Immature natural killer cell (primary cell): ENCODE measurements around the gene OXSR1. TPM values are rescaled to one million over a fixed set of nuclear protein-coding genes. Genes with fewer than 3 reads are reported as not detected.

Experiments used
- DNase-seq, 3 donors: peaks; one replicate each; pipeline ENCODE4 v3.0.0; 2022; ENCODE audit warnings: mixed read lengths in 1 of 3
- H3K27ac Mint-ChIP-seq, 6 donors: one replicate each; pipeline ENCODE4 v1.8.0; 2020; ENCODE audit warnings: mixed read lengths in 6 of 6, mild to moderate bottlenecking in 5 of 6, inconsistent platforms in 4 of 6, moderate library complexity in 3 of 6
- H3K27me3 Mint-ChIP-seq, 3 donors: one replicate each; pipeline ENCODE4 v1.8.0; 2020 to 2021; ENCODE audit warnings: low read depth in 3 of 3, mild to moderate bottlenecking in 3 of 3, mixed read lengths in 3 of 3, moderate library complexity in 3 of 3, inconsistent platforms in 1 of 3
- H3K36me3 Mint-ChIP-seq, 3 donors: one replicate each; pipeline ENCODE4 v1.8.0; 2020; ENCODE audit warnings: mixed read lengths in 3 of 3, inconsistent platforms in 2 of 3, mild to moderate bottlenecking in 2 of 3
- H3K4me1 Mint-ChIP-seq, 2 donors: one replicate each; pipeline ENCODE4 v1.8.0; 2020; ENCODE audit warnings: inconsistent platforms in 2 of 2, mild to moderate bottlenecking in 2 of 2, mixed read lengths in 2 of 2, moderate library complexity in 1 of 2
- H3K4me3 Mint-ChIP-seq, 5 donors: one replicate each; pipeline ENCODE4 v1.8.0; 2020; ENCODE audit warnings: mild to moderate bottlenecking in 5 of 5, mixed read lengths in 5 of 5, inconsistent platforms in 3 of 5, moderate library complexity in 3 of 5
- H3K9me3 Mint-ChIP-seq, 6 donors: one replicate each; pipeline ENCODE4 v1.8.0; 2020; ENCODE audit warnings: mild to moderate bottlenecking in 6 of 6, mixed read lengths in 6 of 6, inconsistent platforms in 4 of 6, moderate library complexity in 3 of 6
- polyA plus RNA-seq, 3 donors: library from polyadenylated mRNA; unstranded; fragments of 300-500 nt; fragmentation: Illumina TruSeq; gene quantifications; one replicate each; pipeline ENCODE4 v1.2.3, GENCODE V29; 2021

The OXSR1 gene
- polyA plus RNA-seq, 3 donors from 2014 or later: 13.1 to 16.1 (median 13.5) TPM

- Mint-ChIP-seq H3K9me3 (peaks cover 0 to 2% (median 0%) of the 10 kb centered on the region in 6 donors), H3K4me3 (no peak overlapping the region), H3K27ac (no peak overlapping the region), H3K4me1 (peaks cover 15 to 27% of the 10 kb centered on the region in 2 donors), H3K36me3 (peaks cover 6 to 32% (median 20%) of the 10 kb centered on the region in 3 donors), H3K27me3 (no peaks in the 10 kb centered on the region)
- DNase-seq: no peak
These were observed 103.2 kb downstream of the OXSR1 start for GRCh38 chr3:38268522-38268921.

GRCh38 chr3:38270606-38271005 lies 105.3 kb downstream of the OXSR1 start:
- Mint-ChIP-seq H3K4me1 (peaks cover 15 to 27% of the 10 kb centered on the region in 2 donors), H3K9me3 (peaks cover 0 to 2% (median 0%) of the 10 kb centered on the region in 6 donors), H3K27me3 (no peaks in the 10 kb centered on the region), H3K27ac (no peak overlapping the region), H3K36me3 (peaks cover 5 to 26% (median 16%) of the 10 kb centered on the region in 3 donors), H3K4me3 (no peak overlapping the region)
- DNase-seq: no peak

- no peak for DNase-seq
- Mint-ChIP-seq H3K27ac (no peak overlapping the region), H3K4me1 (peaks cover 15 to 21% of the 10 kb centered on the region in 2 donors), H3K4me3 (no peak overlapping the region), H3K27me3 (peaks cover 0 to 1% (median 0%) of the 10 kb centered on the region in 3 donors), H3K36me3 (peaks cover under 1 to 21% (median 8%) of the 10 kb centered on the region in 3 donors), H3K9me3 (peaks cover 0 to 2% (median 0%) of the 10 kb centered on the region in 6 donors)
These were observed 106.2 kb downstream of the OXSR1 start for GRCh38 chr3:38271553-38271952.

- peaks cover 0 to 1% of the 10 kb centered on the region in 2 donors for H3K4me1 Mint-ChIP-seq
- peaks cover 0 to 18% (median 3%) of the 10 kb centered on the region in 3 donors for H3K36me3 Mint-ChIP-seq
- peaks cover 0 to 2% (median 0%) of the 10 kb centered on the region in 6 donors for H3K9me3 Mint-ChIP-seq
- H3K27me3 Mint-ChIP-seq: peaks cover 0 to 1% (median 0%) of the 10 kb centered on the region in 3 donors
- no peak for DNase-seq
- no peak overlapping the region for H3K27ac Mint-ChIP-seq
- no peak overlapping the region for H3K4me3 Mint-ChIP-seq
These were observed 109.7 kb downstream of the OXSR1 start for GRCh38 chr3:38274864-38275649.

DNA sequence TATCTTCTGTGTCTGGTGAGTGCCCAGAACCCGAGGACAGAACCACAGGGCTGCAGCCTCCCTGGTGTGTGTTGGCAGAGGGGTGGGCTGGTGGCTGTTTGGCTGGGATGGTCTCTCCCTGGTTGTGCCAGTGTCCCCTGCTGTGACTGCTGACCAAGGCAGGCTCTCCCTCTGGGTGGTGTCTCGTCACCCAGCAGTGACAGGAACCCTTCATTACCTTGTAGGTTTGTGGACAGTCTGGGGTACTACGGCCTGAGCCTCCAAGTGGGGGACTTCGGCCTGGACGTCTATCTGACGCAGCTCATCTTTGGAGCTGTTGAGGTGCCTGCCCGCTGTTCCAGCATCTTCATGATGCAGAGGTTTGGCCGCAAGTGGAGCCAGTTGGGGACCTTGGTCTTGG lies 110.3 kb downstream of the OXSR1 start:
- Mint-ChIP-seq H3K4me3 (no peak overlapping the region), H3K27ac (no peak overlapping the region), H3K4me1 (peaks cover 0 to 1% of the 10 kb centered on the region in 2 donors), H3K36me3 (peaks cover 0 to 19% (median 3%) of the 10 kb centered on the region in 3 donors), H3K9me3 (peaks cover 0 to 2% (median 0%) of the 10 kb centered on the region in 6 donors), H3K27me3 (peaks cover 0 to 1% (median 0%) of the 10 kb centered on the region in 3 donors)
- DNase-seq: no peak

DNA sequence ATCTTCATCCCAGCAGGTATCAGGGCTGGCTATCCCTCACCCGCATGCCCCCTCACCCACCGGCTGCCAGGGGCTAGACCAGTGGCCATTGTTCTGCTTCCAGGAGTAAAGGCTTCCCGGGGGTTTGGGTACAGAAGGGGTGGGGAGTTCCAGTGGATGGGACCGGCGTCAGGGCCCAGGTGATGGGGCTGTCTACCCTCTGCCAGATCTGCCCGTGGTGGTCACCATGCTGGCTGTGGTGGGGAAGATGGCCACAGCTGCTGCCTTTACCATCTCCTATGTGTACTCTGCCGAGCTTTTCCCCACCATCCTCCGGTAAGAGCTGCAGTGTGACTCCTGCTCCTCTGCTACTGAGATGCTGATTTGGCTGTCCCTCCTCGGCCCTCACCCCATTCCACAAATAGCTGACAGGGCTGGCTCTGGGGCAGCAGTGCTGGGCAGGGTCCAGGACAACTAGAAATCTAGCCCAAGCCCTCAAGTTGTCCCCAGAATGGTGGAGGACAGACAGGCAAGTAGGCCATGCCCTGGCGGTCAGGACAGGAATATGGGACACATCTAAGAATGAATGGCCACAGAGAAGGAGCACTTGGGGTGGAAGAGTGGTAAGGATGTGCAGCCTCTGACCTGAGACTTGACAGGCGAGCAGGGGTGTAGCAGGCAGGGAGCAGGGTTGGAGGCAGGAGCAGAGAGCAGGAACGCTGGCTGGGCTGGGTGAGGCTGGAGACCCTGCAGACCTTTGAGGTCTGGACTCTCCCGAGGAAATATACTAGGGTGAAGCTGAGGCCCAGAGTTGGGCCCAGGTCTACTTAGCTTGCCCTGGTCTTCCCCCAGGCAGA lies 111.0 kb downstream of the OXSR1 start:
- H3K27ac Mint-ChIP-seq: no peak overlapping the region
- H3K4me3 Mint-ChIP-seq: no peak overlapping the region
- H3K4me1 Mint-ChIP-seq: peaks cover 0 to 1% of the 10 kb centered on the region in 2 donors
- DNase-seq: no peak
- peaks cover 0 to 1% (median 0%) of the 10 kb centered on the region in 3 donors for H3K27me3 Mint-ChIP-seq
- H3K36me3 Mint-ChIP-seq: peaks cover 0 to 16% (median 3%) of the 10 kb centered on the region in 3 donors
- no peaks in the 10 kb centered on the region for H3K9me3 Mint-ChIP-seq

- DNase-seq: no peak
- Mint-ChIP-seq H3K27me3 (peaks cover 0 to 1% (median 0%) of the 10 kb centered on the region in 3 donors), H3K36me3 (peaks cover 0 to 16% (median 3%) of the 10 kb centered on the region in 3 donors), H3K4me1 (peaks cover 0 to 1% of the 10 kb centered on the region in 2 donors), H3K9me3 (no peaks in the 10 kb centered on the region), H3K27ac (no peak overlapping the region), H3K4me3 (no peak overlapping the region)
These were observed 111.7 kb downstream of the OXSR1 start for GRCh38 chr3:38276917-38277630.

GRCh38 chr3:38278841-38279240 lies 113.5 kb downstream of the OXSR1 start:
- no peaks in the 10 kb centered on the region for H3K9me3 Mint-ChIP-seq
- no peak overlapping the region for H3K4me3 Mint-ChIP-seq
- peaks cover 0 to 1% of the 10 kb centered on the region in 2 donors for H3K4me1 Mint-ChIP-seq
- H3K27me3 Mint-ChIP-seq: peaks cover 0 to 1% (median 0%) of the 10 kb centered on the region in 3 donors
- DNase-seq: no peak
- no peak overlapping the region for H3K27ac Mint-ChIP-seq
- peaks cover 0 to 13% (median 3%) of the 10 kb centered on the region in 3 donors for H3K36me3 Mint-ChIP-seq

DNA sequence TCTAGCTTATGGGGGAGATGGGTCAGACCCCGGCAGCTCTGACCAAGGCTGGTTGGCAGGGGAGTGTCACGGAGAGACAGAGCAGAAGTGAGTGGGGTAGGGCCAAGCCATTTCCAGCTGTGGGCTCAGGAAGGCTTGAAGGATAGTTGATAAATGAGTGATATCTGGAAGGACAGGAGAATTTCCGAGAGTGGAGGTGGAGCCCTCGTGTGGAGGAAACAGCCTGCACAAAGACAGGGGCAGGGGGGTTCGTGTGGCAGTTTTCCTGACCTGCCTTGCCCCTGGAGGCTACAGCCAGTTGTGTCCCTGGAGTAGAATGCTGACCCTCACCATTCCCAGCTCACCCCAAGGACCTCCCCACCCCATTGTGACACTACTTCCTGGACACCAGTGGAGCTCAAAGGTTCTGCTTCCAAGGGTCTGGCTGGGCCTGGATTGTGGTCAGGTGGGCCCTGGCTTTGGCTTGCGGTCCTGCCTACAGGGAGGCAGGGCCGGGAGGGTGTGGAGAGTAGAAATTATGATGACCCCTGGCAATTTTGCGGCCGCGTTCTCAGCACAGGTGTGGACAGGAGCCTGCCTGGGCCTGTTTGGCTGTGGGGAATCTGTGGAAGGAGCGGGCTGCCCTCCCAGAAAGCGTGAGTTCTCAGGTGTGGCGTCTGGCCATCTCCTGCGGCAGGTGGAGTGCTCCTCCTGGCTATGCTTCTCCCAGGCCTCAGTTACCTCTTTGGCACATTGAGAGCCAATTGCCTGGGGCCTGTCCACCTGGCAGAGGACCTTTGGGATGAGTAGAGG lies 116.8 kb downstream of the OXSR1 start, which contains the start of gene SLC22A14:
Gene SLC22A14 (plus strand): TSS at position 400 of the 792 bp plus-strand sequence. CDS start 23,733 bp downstream, outside the sequence.
- DNase-seq: no peak
- no peaks in the 10 kb centered on the region for H3K9me3 Mint-ChIP-seq
- peaks cover 0 to 4% (median 4%) of the 10 kb centered on the region in 3 donors for H3K27me3 Mint-ChIP-seq
- H3K4me3 Mint-ChIP-seq: no peak within 1 kb of the TSS
- peaks cover 0 to 1% of the 10 kb centered on the region in 2 donors for H3K4me1 Mint-ChIP-seq
- no peak within 1 kb of the TSS for H3K27ac Mint-ChIP-seq
- H3K36me3 Mint-ChIP-seq: peaks cover 0 to 13% (median 3%) of the 10 kb centered on the region in 3 donors

DNA sequence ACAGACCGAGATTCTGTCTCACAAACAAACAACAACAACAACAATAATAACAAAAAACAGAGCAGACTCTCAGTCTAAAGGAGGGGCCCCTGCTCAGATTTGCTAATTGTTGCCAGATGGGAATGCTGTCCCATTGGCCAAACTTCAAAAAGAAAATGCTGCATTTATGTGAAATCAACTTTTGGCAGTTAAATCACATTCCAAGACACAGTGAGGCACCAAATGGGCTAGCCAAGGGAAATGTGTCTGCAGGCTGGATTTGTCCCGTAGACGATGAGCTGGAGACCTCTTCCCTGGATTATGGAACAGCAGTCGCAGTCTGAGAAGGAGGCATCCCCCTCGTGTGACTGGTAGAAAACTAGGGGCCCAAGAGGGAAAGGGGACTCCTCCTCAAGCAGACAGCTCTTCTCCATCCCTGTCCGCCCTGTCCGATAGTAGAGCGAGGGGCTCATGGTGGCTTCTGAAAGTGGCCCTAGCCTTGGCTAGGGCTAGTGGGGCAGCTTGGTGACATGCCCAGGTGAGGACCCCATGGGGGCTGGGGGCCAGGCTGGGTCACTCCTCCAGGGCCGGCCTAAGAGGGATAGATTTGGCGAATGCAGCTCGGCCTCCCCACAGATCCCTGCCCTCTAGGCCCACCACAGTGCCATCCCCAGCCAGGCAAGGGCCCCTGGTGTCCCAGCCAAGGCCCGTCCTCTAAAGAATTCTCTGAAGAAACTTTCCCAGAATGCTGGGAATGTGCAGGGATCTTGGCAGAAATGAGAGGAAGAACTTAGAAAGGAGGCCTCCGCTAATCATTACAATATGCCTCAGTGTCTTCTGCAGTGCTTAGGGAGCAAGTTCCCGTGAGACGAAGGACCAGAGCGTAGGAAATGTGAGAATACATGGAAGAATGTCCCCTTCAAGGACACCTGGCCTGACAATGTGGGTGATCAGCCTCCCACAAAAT lies 118.7 kb downstream of the OXSR1 start:
- Mint-ChIP-seq H3K9me3 (no peaks in the 10 kb centered on the region), H3K27me3 (peaks cover 0 to 4% (median 4%) of the 10 kb centered on the region in 3 donors), H3K4me1 (peaks cover 0 to 1% of the 10 kb centered on the region in 2 donors), H3K36me3 (peaks cover 0 to 7% (median 0%) of the 10 kb centered on the region in 3 donors), H3K27ac (no peak overlapping the region), H3K4me3 (no peak overlapping the region)
- DNase-seq: no peak

- no peak overlapping the region for H3K27ac Mint-ChIP-seq
- no peaks in the 10 kb centered on the region for H3K9me3 Mint-ChIP-seq
- H3K4me3 Mint-ChIP-seq: no peak overlapping the region
- H3K36me3 Mint-ChIP-seq: peaks cover 0 to 7% (median 0%) of the 10 kb centered on the region in 3 donors
- H3K27me3 Mint-ChIP-seq: peaks cover 1 to 6% (median 4%) of the 10 kb centered on the region in 3 donors
- H3K4me1 Mint-ChIP-seq: no peaks in the 10 kb centered on the region
- DNase-seq: no peak
These were observed 119.4 kb downstream of the OXSR1 start for GRCh38 chr3:38284756-38285150.
